Measurements from ENCODE around the gene SMYD3.

DNA sequence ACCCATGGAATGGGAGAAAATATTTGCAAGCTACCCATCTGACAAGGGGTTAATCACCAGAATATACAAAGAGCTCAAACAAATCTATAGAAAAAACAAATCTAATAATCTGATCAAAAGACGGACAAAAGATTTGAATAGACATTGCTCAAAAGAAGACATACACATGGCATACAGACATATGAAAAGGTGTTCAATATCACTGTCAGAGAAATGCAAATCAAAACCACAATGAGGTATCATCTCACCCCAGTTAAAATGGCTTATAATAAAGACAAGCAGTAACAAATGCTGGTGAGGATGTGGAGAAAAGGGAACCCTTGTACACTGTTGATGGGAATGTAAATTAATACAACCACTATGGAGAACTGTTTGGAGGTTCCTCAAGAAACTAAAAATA, 600.9 kb downstream of the SMYD3 start:
- TF ChIP-seq CTCF (IDR thresholded peaks at IDR 0.05) (no peak), TCF7L2 (IDR thresholded peaks at IDR 0.05; ENCODE audit: low read depth, low read length) (no peak)

All from Panc1 (cell line).